ENCODE data around the gene PLEKHF1.
A peak's percentile ranks its signal among the peaks of the same experiment; 100 is the strongest.
"Not testable (repeated sequence)": the region's sequence is repeated elsewhere in the genome, so short reads cannot be mapped to it uniquely, and the experiment has no call there.

PLEKHF1 gene, protein sequence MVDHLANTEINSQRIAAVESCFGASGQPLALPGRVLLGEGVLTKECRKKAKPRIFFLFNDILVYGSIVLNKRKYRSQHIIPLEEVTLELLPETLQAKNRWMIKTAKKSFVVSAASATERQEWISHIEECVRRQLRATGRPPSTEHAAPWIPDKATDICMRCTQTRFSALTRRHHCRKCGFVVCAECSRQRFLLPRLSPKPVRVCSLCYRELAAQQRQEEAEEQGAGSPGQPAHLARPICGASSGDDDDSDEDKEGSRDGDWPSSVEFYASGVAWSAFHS

GRCh38 chr19:29665215-29665825 is at the start of gene PLEKHF1:
Gene PLEKHF1, plus strand, starts transcription at chr19:29665461. Its CDS starts 8,379 bp downstream, at chr19:29673840.
- peak in 1 of 2 experiments; percentile 42 for DNase-seq (ENCODE audit: low read depth in 2 of 2)

- DNase-seq (ENCODE audit: low read depth in 2 of 2), result no peak
These were observed 49.3 kb upstream of the PLEKHF1 start for GRCh38 chr19:29615891-29616425.

- DNase-seq (ENCODE audit: low read depth in 2 of 2), result no peak
These were observed 48.7 kb upstream of the PLEKHF1 start for GRCh38 chr19:29616541-29616940.

GRCh38 chr19:29617366-29618266 is 47.6 kb upstream of the PLEKHF1 start:
- DNase-seq (ENCODE audit: low read depth in 2 of 2), result no peak

GRCh38 chr19:29618434-29618833 is 46.8 kb upstream of the PLEKHF1 start:
- no peak for DNase-seq (ENCODE audit: low read depth in 2 of 2)

DNA sequence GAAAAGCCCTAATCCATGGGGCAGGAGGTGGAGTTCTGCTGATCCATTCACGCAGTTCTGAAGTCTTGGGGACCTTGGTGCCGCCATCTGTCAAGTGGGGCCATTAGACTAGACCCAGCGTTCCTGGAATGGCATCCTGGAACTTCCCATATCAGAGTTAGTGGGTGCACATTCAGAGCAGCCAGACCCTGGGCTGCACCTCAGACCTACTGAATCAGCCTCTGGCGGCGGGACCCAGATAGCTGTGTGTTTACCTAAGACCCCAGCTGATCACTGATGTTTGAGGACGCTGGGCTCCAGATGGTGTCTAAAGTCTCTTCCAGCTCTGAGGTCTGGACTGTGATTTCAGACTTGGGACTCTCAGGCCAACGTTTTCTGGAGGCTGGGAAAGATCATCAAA is 46.4 kb upstream of the PLEKHF1 start:
- DNase-seq (ENCODE audit: low read depth in 2 of 2), result no peak

DNA sequence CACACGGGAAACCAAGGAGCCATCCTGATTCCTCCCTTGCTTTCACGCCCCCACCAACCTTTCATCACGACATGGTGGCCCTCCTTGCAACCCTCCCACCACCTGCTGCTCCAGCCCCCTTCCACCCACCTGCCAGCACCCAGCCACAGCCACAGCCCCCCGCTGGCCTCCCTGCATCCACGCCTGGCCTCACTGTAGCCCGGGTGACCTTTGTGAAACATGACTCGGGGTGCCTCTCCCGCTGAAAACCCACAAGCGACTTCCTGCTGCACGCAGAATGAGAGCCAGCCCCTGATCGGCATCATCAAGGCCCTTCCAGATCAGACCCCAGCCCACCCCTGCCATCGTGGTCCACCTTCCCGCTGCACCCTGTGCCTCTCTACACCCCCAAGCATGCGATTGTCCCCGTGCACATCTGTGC is 44.3 kb upstream of the PLEKHF1 start:
- DNase-seq (ENCODE audit: low read depth in 2 of 2), result no peak

DNA sequence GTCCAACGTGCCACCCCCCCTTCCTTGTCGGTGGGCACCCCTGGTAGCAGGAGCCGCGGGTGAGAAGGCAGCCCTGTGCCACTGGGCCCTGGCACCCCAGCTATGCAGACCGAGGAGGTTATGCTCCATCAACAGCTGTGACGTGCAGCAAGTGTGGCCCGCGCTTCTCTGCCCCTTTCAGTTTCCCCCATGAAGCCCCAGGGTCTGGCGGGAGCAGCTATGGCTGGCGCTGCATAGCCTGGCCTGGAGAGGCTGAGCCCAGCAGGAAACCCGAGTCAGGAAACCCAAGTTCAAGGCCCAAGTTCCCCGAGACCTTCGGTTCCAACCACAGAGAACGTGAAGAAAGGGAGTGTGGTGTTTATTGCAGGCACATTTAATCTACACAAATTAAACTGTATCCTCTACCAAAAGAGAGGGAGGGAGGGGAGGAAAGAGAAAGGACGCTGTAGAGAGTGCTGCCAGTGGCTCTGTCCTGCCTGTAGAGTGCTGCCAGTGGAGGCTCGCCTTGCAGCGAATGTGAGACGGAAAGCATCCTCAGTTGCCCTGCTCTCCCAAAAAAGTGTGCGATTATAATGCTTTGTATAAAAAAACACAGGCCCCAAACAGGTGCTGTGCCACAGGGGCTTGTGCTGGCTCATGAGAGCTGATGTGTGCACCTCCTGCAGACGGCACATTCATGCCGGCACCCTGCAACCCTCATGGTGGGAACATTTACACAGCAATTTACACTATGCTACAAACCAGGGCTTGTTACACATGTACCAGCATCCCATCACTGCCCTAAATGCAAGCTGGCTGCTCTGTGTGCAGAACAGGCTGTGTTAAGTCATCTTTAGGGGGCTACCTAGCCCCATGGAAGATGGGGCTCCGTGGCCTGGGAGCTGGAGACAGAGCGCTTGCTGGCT is 42.8 kb upstream of the PLEKHF1 start:
- DNase-seq (ENCODE audit: low read depth in 2 of 2), result no peak

- DNase-seq (ENCODE audit: low read depth in 2 of 2), result no peak
These were observed 41.4 kb upstream of the PLEKHF1 start for GRCh38 chr19:29623726-29624488.

- no peak for DNase-seq (ENCODE audit: low read depth in 2 of 2)
These were observed 40.6 kb upstream of the PLEKHF1 start for GRCh38 chr19:29624489-29625185.

GRCh38 chr19:29625186-29625651 is 40.0 kb upstream of the PLEKHF1 start:
- DNase-seq (ENCODE audit: low read depth in 2 of 2), result no peak

- no peak for DNase-seq (ENCODE audit: low read depth in 2 of 2)
These were observed 38.9 kb upstream of the PLEKHF1 start for GRCh38 chr19:29626386-29626785.

GRCh38 chr19:29626832-29627231 is 38.4 kb upstream of the PLEKHF1 start:
- DNase-seq (ENCODE audit: low read depth in 2 of 2), result not testable (repeated sequence)

DNA sequence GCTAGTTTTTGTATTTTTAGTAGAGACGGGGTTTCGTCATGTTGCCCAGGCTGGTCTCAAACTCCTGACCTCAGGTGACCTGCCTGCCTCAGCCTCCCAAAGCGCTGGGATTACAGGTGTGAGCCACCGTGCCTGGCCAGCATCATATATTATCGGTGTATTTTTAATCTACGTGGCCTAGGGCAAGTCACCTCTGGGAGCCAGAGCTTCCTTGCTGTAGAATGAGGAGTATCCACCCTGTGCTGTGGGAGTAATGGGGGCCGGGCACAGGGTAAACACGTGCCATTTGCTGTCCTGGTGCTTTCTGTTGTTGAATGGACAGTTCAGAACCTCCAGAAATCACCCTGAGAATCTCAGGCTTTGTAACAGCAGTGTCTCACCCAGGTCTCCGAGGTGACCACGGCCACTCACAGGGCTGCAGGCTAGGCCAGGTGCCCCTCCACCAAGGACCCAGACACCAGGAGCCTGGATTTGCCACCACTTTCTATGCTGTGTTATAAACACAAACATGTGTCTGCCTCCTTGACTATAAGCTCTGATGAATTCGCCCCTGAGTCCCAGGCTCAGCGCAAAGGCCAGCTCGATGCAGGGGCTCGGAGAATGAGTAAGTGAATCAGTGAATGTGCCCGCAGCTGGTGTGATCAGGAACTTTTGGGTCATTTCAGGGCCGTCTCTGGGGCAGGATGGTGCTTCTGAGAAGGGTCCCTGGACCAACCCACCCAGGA is 36.4 kb upstream of the PLEKHF1 start:
- no peak for DNase-seq (ENCODE audit: low read depth in 2 of 2)

GRCh38 chr19:29629836-29630534 is 35.3 kb upstream of the PLEKHF1 start:
- no peak for DNase-seq (ENCODE audit: low read depth in 2 of 2)

DNA sequence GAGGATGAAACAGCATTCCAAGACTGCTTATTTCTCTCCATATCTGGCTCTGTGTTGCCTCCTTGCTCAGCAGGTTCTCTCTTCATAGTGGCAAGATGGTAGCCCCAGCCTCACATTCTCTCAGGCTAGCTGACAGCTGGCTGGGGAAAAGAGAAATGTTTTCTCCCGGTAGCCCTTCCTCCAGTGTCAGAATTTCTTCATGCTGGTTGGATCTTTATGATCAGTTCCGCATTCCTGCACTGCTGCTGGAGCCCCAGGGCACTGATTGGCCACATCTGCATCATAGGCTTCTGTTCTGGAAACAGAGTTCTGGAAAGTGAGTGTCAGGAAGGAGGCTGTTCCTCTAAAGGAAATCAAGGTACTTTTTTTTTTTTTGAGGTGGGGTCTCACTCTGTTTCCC is 34.6 kb upstream of the PLEKHF1 start:
- no peak for DNase-seq (ENCODE audit: low read depth in 2 of 2)

DNA sequence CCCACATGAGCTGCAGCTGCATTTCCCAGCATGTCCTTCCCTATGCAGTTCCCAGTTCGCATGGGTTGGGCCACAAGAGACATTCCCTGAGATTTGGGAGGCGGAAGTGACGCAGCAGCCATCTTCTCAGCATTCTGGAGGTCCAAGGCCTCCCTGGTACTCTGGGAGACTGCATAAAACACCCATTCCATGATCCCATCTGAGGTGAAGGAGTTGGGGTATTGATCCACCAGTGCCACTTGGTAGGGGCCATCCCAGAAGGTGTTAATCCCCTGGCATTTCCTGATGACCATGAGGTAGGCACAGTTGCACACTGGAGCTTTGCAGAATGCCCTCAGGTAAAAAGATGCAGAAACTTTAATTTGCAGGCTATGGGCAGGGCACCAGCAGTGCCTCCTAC is 33.8 kb upstream of the PLEKHF1 start:
- no peak for DNase-seq (ENCODE audit: low read depth in 2 of 2)

DNA sequence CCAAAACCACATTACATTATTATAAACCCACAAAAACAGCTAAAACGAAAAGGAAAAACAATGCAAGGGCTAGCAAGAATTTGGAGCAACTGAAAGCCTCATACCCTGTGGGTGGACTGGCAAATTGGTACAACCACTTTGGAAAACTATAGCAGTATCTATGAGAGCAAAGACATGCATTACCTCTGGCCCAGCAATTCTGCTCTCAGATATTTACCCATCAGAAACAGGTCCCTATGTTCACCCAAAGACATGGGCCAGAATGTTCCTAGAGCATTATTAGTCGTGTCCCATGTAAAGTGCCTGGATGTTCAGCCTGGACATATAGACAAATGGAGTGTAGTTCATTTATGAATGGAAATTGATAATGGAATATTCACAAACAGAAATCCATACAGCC is 31.3 kb upstream of the PLEKHF1 start:
- DNase-seq (ENCODE audit: low read depth in 2 of 2), result no peak
